HG03521 (cell line): ENCODE data around the gene FAM76A.
A peak's percentile ranks its signal among the peaks of the same experiment; 100 is the strongest.
"Not testable (repeated sequence)": the region's sequence is repeated elsewhere in the genome, so short reads cannot be mapped to it uniquely, and the experiment has no call there.

Source experiments
- ATAC-seq: cut with Tn5 transposase; IDR thresholded peaks from one replicate; pipeline ENCODE4 v1.9.1; 2021; ENCODE audit warnings: mild to moderate bottlenecking, moderate library complexity; ENCODE audit not compliant: unreplicated experiment

FAM76A gene

GRCh38 chr1:27725374-27726172, at the start of gene FAM76A:
Gene FAM76A (plus strand): TSS chr1:27725961. CDS start chr1:27726081, 120 bp downstream.
- peak; percentile 93 for ATAC-seq

GRCh38 chr1:27676410-27676809, 49.4 kb upstream of the FAM76A start:
- no peak for ATAC-seq

GRCh38 chr1:27678747-27679146, 47.0 kb upstream of the FAM76A start:
- no peak for ATAC-seq

- not testable (repeated sequence) for ATAC-seq
Measured at GRCh38 chr1:27680225-27680791, 45.5 kb upstream of the FAM76A start.

- ATAC-seq: not testable (repeated sequence)
Measured at GRCh38 chr1:27681580-27681979, 44.2 kb upstream of the FAM76A start.

GRCh38 chr1:27682351-27682944, 43.3 kb upstream of the FAM76A start:
- no peak for ATAC-seq

- ATAC-seq: no peak
Measured at GRCh38 chr1:27684176-27684575, 41.6 kb upstream of the FAM76A start.

GRCh38 chr1:27686223-27686990, 39.4 kb upstream of the FAM76A start:
- ATAC-seq: no peak

GRCh38 chr1:27687906-27688305, 37.9 kb upstream of the FAM76A start:
- no peak for ATAC-seq

- no peak for ATAC-seq
Measured at GRCh38 chr1:27689423-27690173, 36.2 kb upstream of the FAM76A start.

- ATAC-seq: no peak
Measured at GRCh38 chr1:27690183-27690582, 35.6 kb upstream of the FAM76A start.

- ATAC-seq: not testable (repeated sequence)
Measured at GRCh38 chr1:27696835-27697234, 28.9 kb upstream of the FAM76A start.

GRCh38 chr1:27704958-27705357, 20.8 kb upstream of the FAM76A start:
- ATAC-seq: no peak

GRCh38 chr1:27705545-27705944, 20.2 kb upstream of the FAM76A start:
- ATAC-seq: no peak

GRCh38 chr1:27710574-27710973, 15.2 kb upstream of the FAM76A start:
- no peak for ATAC-seq

- no peak for ATAC-seq
Measured at GRCh38 chr1:27713139-27713725, 12.5 kb upstream of the FAM76A start.

- no peak for ATAC-seq
Measured at GRCh38 chr1:27713869-27714513, 11.8 kb upstream of the FAM76A start.

GRCh38 chr1:27716262-27716895, 9.4 kb upstream of the FAM76A start:
- no peak for ATAC-seq
